H1 (cell line): Measurements from ENCODE around the gene ACTG2. TPM values are rescaled to one million over a fixed set of nuclear protein-coding genes. Genes with fewer than 3 reads are reported as not detected.

Experiments used
- BRCA1 ChIP-seq: IDR thresholded peaks from 2 replicates; pipeline ENCODE4 v1.6.1; 2012; ENCODE audit warnings: low read depth, low read length, improper control_type of control experiment
- CHD7 ChIP-seq: fragments of 300-600 bp; sonication (generic); IDR thresholded peaks from 2 replicates; pipeline ENCODE4 v1.7.1; 2012; ENCODE audit warnings: low read length, moderate library complexity, mild to moderate bottlenecking, inconsistent platforms; ENCODE audit not compliant: insufficient replicate concordance
- CTBP2 ChIP-seq: IDR thresholded peaks from 2 replicates; pipeline ENCODE4 v1.7.0; 2011; ENCODE audit warnings: borderline replicate concordance, mild to moderate bottlenecking, moderate library complexity, mixed read lengths, low read length; ENCODE audit not compliant: insufficient read depth, insufficient read length
- HDAC6 ChIP-seq: IDR thresholded peaks from one replicate; pipeline ENCODE4 v1.7.1; 2012; ENCODE audit warnings: low read depth, mild to moderate bottlenecking, inconsistent platforms, low read length, moderate library complexity
- KDM4A ChIP-seq: IDR thresholded peaks from one replicate; pipeline ENCODE4 v1.7.1; 2012; ENCODE audit warnings: low read depth, mild to moderate bottlenecking, moderate library complexity, low read length, inconsistent platforms; ENCODE audit not compliant: severe bottlenecking
- PHF8 ChIP-seq: fragments of 200-600 bp; sonication (generic); conservative IDR thresholded peaks from 2 replicates; pipeline ENCODE4 v1.7.1; 2012; ENCODE audit warnings: low read depth, mild to moderate bottlenecking, inconsistent platforms, low read length, moderate library complexity
- POLR2A ChIP-seq, 2 experiments: IDR thresholded peaks; 1 replicate in 1 of 2; 2 replicates in 1 of 2; pipeline ENCODE4 v1.6.1; 2011; ENCODE audit warnings: low read depth in 2 of 2, low read length in 2 of 2, mild to moderate bottlenecking in 2 of 2; ENCODE audit errors: control extremely low read depth in 1 of 2
- RFX5 ChIP-seq: IDR thresholded peaks from 2 replicates; pipeline ENCODE4 v1.6.1; 2011; ENCODE audit warnings: low read depth, low read length, improper control_type of control experiment, borderline replicate concordance
- SP1 ChIP-seq: IDR thresholded peaks from 2 replicates; pipeline ENCODE4 v1.6.1; 2011; ENCODE audit warnings: low read depth, low read length
- SP2 ChIP-seq: IDR thresholded peaks from 2 replicates; pipeline ENCODE4 v1.6.1; 2012; ENCODE audit warnings: mild to moderate bottlenecking, low read length, inconsistent platforms
- YY1 ChIP-seq: IDR thresholded peaks from 2 replicates; pipeline ENCODE4 v1.6.1; 2011; ENCODE audit warnings: low read depth, mild to moderate bottlenecking, low read length
- polyA plus RNA-seq, 7 experiments: library from polyadenylated mRNA; depleted of rRNA in 3 of 7; stranded (reverse) in 5 of 7; unstranded in 2 of 7; fragments of >200 nt in 5 of 7; fragments of 200-250 nt in 2 of 7; gene quantifications; 1 replicate in 5 of 7; 2 replicates in 1 of 7; 4 replicates in 1 of 7; pipeline versions ENCODE4 v1.2.1 to v1.2.3, GENCODE V29; 2011 to 2013; ENCODE audit warnings: missing spikeins in 2 of 7, mixed read lengths in 2 of 7
- total RNA-seq: library from RNA; stranded (reverse); fragmentation: NEBNext Ultra II Directional; extraction: Animal tissue kit (Norgen Biotek cat#: 25700); gene quantifications from 2 replicates; pipeline ENCODE4 v1.2.1, GENCODE V29; 2021

Gene ACTG2
- total and polyA plus RNA-seq, 2 of the 8 experiments (the other 6 are each of a cell fraction or from before 2014, with no cell fraction given), result 6.2 to 13.7 TPM

DNA sequence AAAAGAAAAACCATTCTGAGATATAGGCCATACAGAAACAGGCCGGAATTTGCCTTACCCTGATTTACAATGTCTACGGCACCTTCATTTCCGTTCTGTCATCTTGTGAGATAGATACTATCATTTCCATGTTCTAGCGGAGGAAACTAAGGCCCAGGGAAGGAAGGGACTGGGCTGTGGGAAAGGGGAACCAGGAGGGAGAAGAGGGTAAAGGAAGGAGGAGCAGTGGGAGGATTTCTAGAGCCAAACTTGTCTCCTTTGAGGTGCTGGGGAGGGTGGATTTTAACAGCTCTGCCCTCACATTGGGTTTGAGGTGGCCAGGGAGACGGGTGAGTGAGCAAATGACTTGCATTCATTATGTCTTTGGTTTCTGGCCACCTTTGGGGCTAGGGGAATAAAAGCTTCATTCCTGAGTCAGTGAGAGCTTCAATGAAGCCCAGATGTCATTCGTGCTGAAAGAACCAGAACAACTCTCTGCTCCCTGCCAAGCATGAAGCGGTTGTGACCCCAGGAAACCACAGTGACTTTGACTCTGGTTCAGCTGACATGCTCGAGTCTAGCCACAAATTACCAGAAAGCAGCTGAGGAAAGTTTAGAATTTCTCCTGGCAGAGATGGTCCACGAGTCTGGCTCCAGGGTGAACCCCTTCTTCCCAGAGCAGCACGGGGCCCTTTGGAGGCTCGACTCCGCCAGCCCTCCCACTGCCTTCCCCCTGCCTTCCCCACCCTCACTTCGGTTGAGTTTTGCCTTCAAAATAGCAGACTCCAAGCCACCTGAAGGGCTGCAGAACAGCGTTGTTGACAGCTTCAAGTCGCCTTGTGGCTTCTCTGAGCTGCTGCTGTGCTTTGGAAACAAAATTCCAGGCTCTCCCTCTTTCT lies 3.8 kb downstream of the ACTG2 start (continued):
- TF ChIP-seq CHD7 (no peak), PHF8 (no peak), HDAC6 (no peak), CTBP2 (no peak), POLR2A (IDR thresholded peaks at IDR 0.05; ENCODE audit: control extremely low read depth in 1 of 2, low read depth in 2 of 2, low read length in 2 of 2) (no peak), SP1 (no peak), BRCA1 (no peak), SP2 (no peak), RFX5 (no peak), YY1 (no peak), KDM4A (no peak)
